Measurements from ENCODE around the gene SKAP1. TPM values are rescaled to one million over a fixed set of nuclear protein-coding genes. Genes with fewer than 3 reads are reported as not detected.

SKAP1 gene
- total RNA-seq, 4 donors from 2014 or later, result not detected

GRCh38 chr17:48441231-48441711 lies 11.3 kb upstream of the SKAP1 start:
- H3K9me3 ChIP-seq, result no peaks in the 10 kb centered on the region
- no peak overlapping the region for H3K4me3 ChIP-seq
- ATAC-seq (no peak), DNase-seq (no peak)
- H3K27me3 ChIP-seq, result peaks cover 4 to 10% (median 7%) of the 10 kb centered on the region in 3 donors
- H3K4me1 ChIP-seq, result no peaks in the 10 kb centered on the region
- H3K36me3 ChIP-seq, result no peaks in the 10 kb centered on the region
- intact Hi-C loops (cut with DNase I; ENCODE audit: low total_unique reads), result no loop called here
- no peak overlapping the region for H3K27ac ChIP-seq
- in situ Hi-C loops (cut with MboI; ENCODE audit: low sequenced_read_pairs in 4 of 4), result no loop called here
- TF ChIP-seq POLR2A (IDR thresholded peaks at IDR 0.05), result no peak
- TF ChIP-seq CTCF (IDR thresholded peaks at IDR 0.05 in 4 of 5, conservative IDR thresholded peaks at IDR 0.05 in 1 of 5), result no peak

GRCh38 chr17:48440669-48441068 lies 10.7 kb upstream of the SKAP1 start:
- TF ChIP-seq CTCF (IDR thresholded peaks at IDR 0.05 in 4 of 5, conservative IDR thresholded peaks at IDR 0.05 in 1 of 5), result no peak
- no peak for TF ChIP-seq POLR2A (IDR thresholded peaks at IDR 0.05)
- H3K4me1 ChIP-seq, result no peaks in the 10 kb centered on the region

GRCh38 chr17:48439875-48440505 lies 10.0 kb upstream of the SKAP1 start:
- TF ChIP-seq POLR2A (IDR thresholded peaks at IDR 0.05) (no peak), CTCF (IDR thresholded peaks at IDR 0.05 in 4 of 5, conservative IDR thresholded peaks at IDR 0.05 in 1 of 5) (no peak)
- H3K27me3 ChIP-seq, result peaks cover 4 to 16% (median 7%) of the 10 kb centered on the region in 3 donors
- H3K4me3 ChIP-seq, result no peak overlapping the region
- no peak for DNase-seq
- in situ Hi-C loops (cut with MboI; ENCODE audit: low sequenced_read_pairs in 4 of 4) (no loop called here), intact Hi-C loops (cut with DNase I; ENCODE audit: low total_unique reads) (no loop called here)
- H3K4me1 ChIP-seq, result no peaks in the 10 kb centered on the region
- no peaks in the 10 kb centered on the region for H3K9me3 ChIP-seq
- ATAC-seq, result no peak
- H3K27ac ChIP-seq, result no peak overlapping the region
- no peaks in the 10 kb centered on the region for H3K36me3 ChIP-seq

More at GRCh38 chr17:48440669-48441068, 10.7 kb upstream of the SKAP1 start:
- H3K27ac ChIP-seq, result no peak overlapping the region
- H3K4me3 ChIP-seq, result no peak overlapping the region
- H3K27me3 ChIP-seq, result peaks cover 4 to 14% (median 7%) of the 10 kb centered on the region in 3 donors
- DNase-seq (no peak), ATAC-seq (no peak)
- in situ Hi-C loops (cut with MboI; ENCODE audit: low sequenced_read_pairs in 4 of 4) (no loop called here), intact Hi-C loops (cut with DNase I; ENCODE audit: low total_unique reads) (no loop called here)
- H3K9me3 ChIP-seq, result no peaks in the 10 kb centered on the region
- no peaks in the 10 kb centered on the region for H3K36me3 ChIP-seq

- H3K4me3 ChIP-seq, result no peak overlapping the region
- H3K4me1 ChIP-seq, result no peaks in the 10 kb centered on the region
- intact Hi-C loops (cut with DNase I; ENCODE audit: low total_unique reads) (no loop called here), in situ Hi-C loops (cut with MboI; ENCODE audit: low sequenced_read_pairs in 4 of 4) (no loop called here)
- DNase-seq (no peak), ATAC-seq (no peak)
- no peaks in the 10 kb centered on the region for H3K9me3 ChIP-seq
- no peak overlapping the region for H3K27ac ChIP-seq
- H3K27me3 ChIP-seq, result peaks cover under 1 to 12% (median 4%) of the 10 kb centered on the region in 3 donors
- no peaks in the 10 kb centered on the region for H3K36me3 ChIP-seq
- TF ChIP-seq CTCF (IDR thresholded peaks at IDR 0.05 in 4 of 5, conservative IDR thresholded peaks at IDR 0.05 in 1 of 5), result no peak
- TF ChIP-seq POLR2A (IDR thresholded peaks at IDR 0.05), result no peak
These were observed 9.3 kb upstream of the SKAP1 start for GRCh38 chr17:48439110-48439850.

All from gastrocnemius medialis (tissue), 4 donors.